Measurements from ENCODE around the gene UBXN6.

Gene UBXN6

DNA sequence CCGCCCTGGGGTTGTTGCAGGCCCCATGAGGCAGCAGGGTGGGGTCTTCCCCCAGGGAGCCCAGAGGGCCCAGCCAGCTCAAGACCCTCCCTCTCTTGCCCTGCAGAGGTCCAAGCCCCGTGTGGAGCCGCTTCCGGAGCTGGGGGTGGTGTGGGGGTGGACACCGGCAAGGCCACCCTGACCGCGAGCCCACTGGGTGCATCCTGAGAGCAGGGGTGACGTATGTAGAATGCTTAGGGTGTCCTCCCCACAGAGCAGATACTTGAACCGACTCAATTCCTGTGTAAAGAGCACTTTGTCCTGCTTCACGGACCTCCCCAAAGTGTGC lies 14.8 kb downstream of the UBXN6 start:
- DNase-seq (ENCODE audit: low read depth in 2 of 2) = no peak

- DNase-seq (ENCODE audit: low read depth in 2 of 2) = no peak
Observed at GRCh38 chr19:4441994-4442818, 15.4 kb downstream of the UBXN6 start.

DNA sequence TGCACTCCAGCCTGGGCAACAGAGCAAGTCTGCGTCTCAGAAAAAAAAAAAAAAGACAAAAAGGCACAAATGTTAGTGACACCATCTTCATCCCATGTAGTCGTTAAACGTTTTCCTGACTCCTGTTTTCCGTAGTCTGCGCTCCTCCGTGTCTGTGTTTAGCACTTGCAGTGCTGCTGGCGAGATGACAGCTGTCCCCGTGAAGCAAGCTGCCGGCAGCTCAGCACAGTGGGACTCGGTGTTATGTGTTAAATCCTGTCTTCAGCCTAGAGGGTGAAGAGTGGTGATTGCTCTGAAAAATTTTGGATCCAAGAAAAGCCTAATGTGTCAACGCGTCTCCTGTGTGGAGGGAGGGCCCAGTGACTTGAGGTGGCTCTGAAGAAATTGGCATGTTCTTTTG lies 18.4 kb downstream of the UBXN6 start:
- no peak for DNase-seq (ENCODE audit: low read depth in 2 of 2)

GRCh38 chr19:4437103-4437502 lies 20.5 kb downstream of the UBXN6 start:
- DNase-seq (ENCODE audit: low read depth in 2 of 2) = no peak

GRCh38 chr19:4436231-4436630 lies 21.4 kb downstream of the UBXN6 start:
- DNase-seq (ENCODE audit: low read depth in 2 of 2) = no peak

GRCh38 chr19:4434391-4434790 lies 23.2 kb downstream of the UBXN6 start:
- DNase-seq (ENCODE audit: low read depth in 2 of 2) = no peak

DNA sequence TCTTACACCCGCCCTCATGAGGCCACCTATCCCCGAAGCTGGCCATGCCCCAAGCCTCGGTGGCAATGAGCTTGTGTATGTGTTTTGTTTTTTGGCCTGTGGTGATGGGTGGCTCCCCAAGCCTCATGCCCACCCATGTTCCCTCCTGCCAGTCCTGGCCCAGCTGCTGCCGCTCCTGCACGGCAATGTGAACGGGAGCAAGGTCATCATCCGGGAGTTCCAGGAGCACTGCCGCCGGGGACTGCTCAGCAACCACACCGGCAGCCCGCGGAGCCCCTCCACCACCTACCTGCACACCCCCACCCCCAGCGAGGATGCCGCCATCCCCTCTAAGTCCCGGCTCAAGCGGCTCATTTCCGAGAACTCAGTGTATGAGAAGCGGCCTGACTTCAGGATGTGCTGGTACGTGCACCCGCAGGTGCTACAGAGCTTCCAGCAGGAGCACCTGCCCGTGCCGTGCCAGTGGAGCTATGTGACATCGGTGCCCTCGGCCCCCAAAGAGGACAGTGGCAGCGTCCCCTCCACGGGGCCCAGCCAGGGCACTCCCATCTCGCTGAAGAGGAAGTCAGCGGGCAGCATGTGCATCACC lies 24.6 kb downstream of the UBXN6 start:
- no peak for DNase-seq (ENCODE audit: low read depth in 2 of 2)

GRCh38 chr19:4431808-4432674 lies 25.6 kb downstream of the UBXN6 start:
- DNase-seq (ENCODE audit: low read depth in 2 of 2) = no peak

DNA sequence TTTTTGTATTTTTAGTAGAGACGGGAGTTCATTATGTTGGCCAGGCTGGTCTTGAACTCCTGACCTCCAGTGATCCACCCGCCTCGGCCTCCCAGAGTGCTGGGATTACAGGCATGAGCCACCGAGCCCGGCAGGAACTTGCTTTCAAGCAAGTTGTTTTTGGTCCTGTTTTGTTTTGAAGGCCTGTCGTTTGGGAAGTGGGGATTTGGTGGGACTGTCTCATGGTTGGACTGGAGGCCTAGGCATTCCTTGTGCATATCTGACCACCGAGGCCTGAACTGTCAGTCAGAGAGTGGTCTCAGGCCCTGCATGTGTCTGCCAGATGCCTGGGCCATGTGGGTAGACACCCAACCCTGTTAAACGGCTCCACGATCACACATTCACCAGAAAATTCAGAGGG lies 26.3 kb downstream of the UBXN6 start:
- no peak for DNase-seq (ENCODE audit: low read depth in 2 of 2)

GRCh38 chr19:4430760-4431159 lies 26.8 kb downstream of the UBXN6 start:
- DNase-seq (ENCODE audit: low read depth in 2 of 2) = no peak

GRCh38 chr19:4429771-4430171 lies 27.8 kb downstream of the UBXN6 start:
- DNase-seq (ENCODE audit: low read depth in 2 of 2) = no peak

DNA sequence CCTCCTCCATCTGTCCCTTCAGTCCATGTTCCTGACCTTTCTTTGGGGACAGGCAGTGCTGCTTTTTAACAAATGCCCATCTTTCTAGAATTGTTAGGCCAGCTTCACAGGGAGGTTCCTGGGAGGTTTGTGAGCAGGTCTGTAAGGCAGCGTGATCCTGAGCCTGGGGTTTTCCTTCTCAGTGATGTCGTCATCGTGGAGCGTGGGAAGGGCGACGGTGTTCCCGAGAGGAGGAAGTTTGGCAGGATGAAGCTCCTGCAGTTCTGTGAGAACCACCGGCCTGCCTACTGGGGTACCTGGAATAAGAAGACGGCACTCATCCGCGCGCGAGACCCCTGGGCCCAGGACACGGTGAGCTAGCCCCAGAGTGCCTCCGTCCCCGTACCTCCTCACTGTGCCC lies 28.3 kb downstream of the UBXN6 start:
- no peak for DNase-seq (ENCODE audit: low read depth in 2 of 2)

- DNase-seq (ENCODE audit: low read depth in 2 of 2) = no peak
Observed at GRCh38 chr19:4428326-4428975, 29.1 kb downstream of the UBXN6 start.

GRCh38 chr19:4425537-4425936 lies 32.1 kb downstream of the UBXN6 start:
- no peak for DNase-seq (ENCODE audit: low read depth in 2 of 2)

DNA sequence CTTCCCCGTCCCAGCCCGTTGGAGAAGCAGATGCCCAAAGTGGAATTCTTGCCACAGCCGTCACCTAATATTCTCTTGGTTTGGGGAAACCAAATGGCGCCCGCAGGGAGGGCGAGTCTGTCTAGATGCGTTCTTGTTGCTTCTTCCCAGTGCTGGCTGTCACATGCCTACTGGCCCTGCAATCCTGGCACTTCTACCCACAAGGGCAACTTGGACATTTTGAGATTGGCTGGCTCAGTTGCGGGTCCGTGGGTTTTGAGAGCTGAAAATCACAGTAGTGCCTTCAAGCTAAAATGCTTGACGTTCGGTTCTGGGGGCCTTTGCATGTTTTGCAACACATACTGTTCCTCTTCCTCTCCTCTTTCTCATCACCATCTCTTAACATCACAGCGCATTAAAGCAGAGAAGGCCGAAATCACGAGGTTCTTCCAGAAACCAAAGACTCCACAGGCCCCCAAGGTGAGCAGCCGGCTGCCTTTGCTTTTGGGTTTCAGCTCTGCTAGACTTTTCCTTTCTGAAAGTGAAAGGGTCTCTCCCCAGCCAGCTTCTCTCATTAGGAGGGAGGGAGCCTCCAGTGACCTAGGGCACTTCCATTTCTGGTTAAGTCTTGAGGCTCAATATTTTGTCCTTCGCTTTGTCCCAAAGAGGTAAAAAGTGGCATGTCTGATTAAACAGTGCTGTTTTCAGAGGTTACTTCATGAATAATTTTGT lies 34.0 kb downstream of the UBXN6 start:
- no peak for DNase-seq (ENCODE audit: low read depth in 2 of 2)

DNA sequence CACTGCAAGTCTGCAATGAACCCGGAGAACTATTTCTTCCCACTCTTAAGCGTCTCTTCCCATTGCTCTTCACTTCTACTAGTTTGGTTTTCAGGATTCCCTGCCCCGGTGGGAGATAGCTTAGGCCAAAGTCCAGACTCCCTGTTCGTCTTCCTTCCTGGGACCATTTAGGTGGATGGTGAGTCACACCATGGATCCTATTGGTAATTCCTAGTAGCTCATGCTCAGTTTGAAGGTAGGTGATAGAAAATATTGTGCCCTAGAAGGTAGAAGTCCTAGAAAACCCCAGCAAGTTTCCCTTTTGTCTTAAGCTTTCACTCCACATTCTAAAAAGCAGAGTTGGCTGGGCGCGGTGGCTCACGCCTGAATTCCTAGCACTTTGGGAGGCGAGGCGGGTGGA lies 41.3 kb downstream of the UBXN6 start:
- DNase-seq (ENCODE audit: low read depth in 2 of 2) = no peak

GRCh38 chr19:4415352-4415751 lies 42.2 kb downstream of the UBXN6 start:
- DNase-seq (ENCODE audit: low read depth in 2 of 2) = no peak

DNA sequence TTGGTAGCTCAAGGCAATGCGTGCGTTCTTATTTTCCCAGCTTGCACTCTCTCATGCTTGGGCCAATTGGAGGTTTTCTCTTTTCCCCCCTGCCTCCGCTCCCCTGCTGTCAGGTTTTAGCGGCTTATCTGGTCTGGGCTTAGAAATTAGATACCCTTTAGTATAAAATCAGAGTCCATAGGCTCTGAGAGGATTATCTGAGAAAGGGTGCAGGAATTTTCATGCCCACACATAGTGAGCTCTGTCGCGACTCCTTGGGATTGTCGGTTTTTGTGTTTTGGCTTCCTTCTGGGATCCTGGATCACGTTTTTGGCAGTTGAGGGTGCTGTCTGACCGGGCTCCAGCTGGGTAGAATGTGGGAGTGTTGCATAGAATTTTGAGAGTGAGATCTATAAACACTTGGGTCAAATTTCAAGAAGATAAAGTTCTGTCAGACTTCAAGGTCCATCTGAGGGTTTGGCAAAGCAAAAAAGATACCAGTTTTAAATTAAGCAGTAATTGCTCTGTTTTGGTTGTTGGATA lies 42.7 kb downstream of the UBXN6 start:
- no peak for DNase-seq (ENCODE audit: low read depth in 2 of 2)

GRCh38 chr19:4414144-4414799 lies 43.3 kb downstream of the UBXN6 start:
- no peak for DNase-seq (ENCODE audit: low read depth in 2 of 2)

DNA sequence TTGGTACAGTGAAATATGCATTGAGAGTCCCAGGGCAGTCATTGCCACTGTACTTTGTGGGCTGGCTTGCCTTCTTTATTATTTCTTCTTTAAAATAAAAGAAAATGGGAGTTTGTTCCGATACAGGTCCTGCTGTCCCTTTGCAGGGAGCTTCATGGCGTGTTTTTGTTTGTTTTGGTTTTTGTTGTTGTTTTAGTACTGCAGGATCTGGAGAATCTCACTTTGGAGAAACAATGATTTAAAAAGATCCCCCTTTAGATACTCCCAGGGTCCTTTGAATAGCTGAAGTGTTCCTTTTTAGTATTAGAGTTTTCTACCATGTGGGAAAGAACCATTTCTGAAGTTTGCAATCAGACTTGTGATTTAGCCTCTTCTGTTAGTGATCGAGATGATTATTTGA lies 44.0 kb downstream of the UBXN6 start:
- DNase-seq (ENCODE audit: low read depth in 2 of 2) = no peak
